ENCODE data around the gene RNASE2.

Gene RNASE2

DNA sequence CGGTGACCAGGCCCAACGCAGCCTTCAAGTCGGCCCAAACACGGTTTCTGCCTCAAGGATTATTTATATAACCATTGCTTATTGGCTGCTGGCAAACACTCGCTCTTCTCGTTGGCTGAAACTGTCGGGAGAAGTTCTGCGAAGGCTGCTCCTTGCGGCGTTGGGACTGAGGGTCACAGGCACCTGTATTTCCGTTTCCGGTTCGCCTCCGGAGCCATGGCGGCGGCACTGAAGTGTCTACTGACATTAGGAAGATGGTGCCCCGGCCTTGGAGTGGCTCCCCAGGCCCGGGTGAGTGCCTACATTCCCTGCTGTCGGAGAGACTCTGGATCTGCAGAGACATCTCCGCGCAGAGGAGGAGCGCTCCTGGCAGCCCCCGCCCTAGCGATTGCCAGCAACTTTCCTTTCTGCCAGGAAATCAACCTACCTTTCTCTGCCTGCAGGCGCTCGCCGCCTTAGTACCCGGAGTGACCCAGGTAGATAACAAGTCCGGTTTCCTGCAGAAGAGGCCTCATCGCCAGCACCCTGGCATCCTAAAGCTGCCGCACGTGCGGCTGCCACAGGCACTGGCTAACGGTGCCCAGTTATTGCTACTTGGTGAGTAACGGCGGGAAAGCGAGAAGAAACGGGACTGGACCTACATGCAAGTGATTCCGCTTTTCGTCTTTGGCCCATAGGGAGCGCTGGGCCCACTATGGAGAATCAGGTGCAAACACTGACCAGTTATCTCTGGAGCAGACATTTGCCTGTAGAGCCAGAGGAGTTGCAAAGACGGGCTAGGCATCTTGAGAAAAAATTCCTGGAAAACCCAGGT lies 34.7 kb downstream of the RNASE2 start, which contains the start of gene METTL17:
Gene METTL17 (plus strand): TSS at position 194 of the 814 bp plus-strand sequence. CDS start 23 bp downstream, at position 217.
- H3K27me3 Mint-ChIP-seq, result no peaks in the 10 kb centered on the region
- peaks cover 32% of the 10 kb centered on the region for H3K36me3 Mint-ChIP-seq
- H3K9me3 Mint-ChIP-seq, result no peaks in the 10 kb centered on the region
- CTCF ChIA-PET, result interaction anchor here (1.4 kb wide), 1 partner anchor 19 kb away, joined by 8 read pairs; no protein-coding TSS in a partner anchor
- peak within 1 kb of the TSS; percentile 90 for H3K4me3 Mint-ChIP-seq
- peak within 1 kb of the TSS; percentile 82 for H3K27ac Mint-ChIP-seq
- peaks cover 41% of the 10 kb centered on the region for H3K4me1 Mint-ChIP-seq
- peak; percentile 93 for DNase-seq

GRCh38 chr14:20996521-20996920 lies 41.2 kb downstream of the RNASE2 start:
- no peak overlapping the region for H3K4me3 Mint-ChIP-seq
- DNase-seq, result no peak
- no peaks in the 10 kb centered on the region for H3K9me3 Mint-ChIP-seq
- no peaks in the 10 kb centered on the region for H3K27me3 Mint-ChIP-seq
- peaks cover 50% of the 10 kb centered on the region for H3K36me3 Mint-ChIP-seq
- no peak overlapping the region for H3K27ac Mint-ChIP-seq
- peaks cover 38% of the 10 kb centered on the region for H3K4me1 Mint-ChIP-seq
- CTCF ChIA-PET, result interaction anchor here (1.2 to 12.8 kb wide), 3 partner anchors 8 to 108 kb away, joined by 3 to 107 read pairs (median 4); no protein-coding TSS in a partner anchor

DNA sequence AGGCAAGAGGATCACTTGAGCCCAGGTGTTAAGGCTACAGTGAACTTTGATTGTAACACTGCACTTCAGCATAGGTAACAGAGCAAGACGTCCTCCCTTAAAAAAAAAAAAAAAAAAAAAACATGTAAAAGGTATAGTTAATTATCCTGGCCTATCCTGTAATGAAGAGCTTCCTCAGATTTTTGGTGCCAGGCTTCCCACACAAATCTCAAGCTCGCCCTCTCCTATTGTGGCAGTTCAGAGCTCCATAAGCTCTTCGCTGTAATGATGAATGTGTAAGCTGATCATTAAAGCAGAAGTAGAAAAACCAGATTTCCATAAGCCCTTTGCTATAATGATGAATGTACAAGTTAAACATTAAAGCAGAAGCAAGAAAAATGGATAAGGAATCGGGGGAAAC lies 41.8 kb downstream of the RNASE2 start:
- Mint-ChIP-seq H3K27me3 (no peaks in the 10 kb centered on the region), H3K27ac (no peak overlapping the region), H3K4me3 (no peak overlapping the region), H3K4me1 (peaks cover 33% of the 10 kb centered on the region), H3K36me3 (peaks cover 45% of the 10 kb centered on the region), H3K9me3 (no peaks in the 10 kb centered on the region)
- CTCF ChIA-PET, result interaction anchor here (1.2 to 12.8 kb wide), 3 partner anchors 9 to 107 kb away, joined by 3 to 107 read pairs (median 4); no protein-coding TSS in a partner anchor
- no peak for DNase-seq

- Mint-ChIP-seq H3K4me1 (peaks cover 31% of the 10 kb centered on the region), H3K9me3 (no peaks in the 10 kb centered on the region), H3K4me3 (no peak overlapping the region), H3K27me3 (no peaks in the 10 kb centered on the region), H3K27ac (no peak overlapping the region), H3K36me3 (peaks cover 43% of the 10 kb centered on the region)
- CTCF ChIA-PET, result interaction anchor here (0.6 to 12.8 kb wide), 5 partner anchors 9 to 107 kb away, joined by 3 to 107 read pairs (median 4); no protein-coding TSS in a partner anchor
- no peak for DNase-seq
Measured at GRCh38 chr14:20997564-20997963, 42.3 kb downstream of the RNASE2 start.

DNA sequence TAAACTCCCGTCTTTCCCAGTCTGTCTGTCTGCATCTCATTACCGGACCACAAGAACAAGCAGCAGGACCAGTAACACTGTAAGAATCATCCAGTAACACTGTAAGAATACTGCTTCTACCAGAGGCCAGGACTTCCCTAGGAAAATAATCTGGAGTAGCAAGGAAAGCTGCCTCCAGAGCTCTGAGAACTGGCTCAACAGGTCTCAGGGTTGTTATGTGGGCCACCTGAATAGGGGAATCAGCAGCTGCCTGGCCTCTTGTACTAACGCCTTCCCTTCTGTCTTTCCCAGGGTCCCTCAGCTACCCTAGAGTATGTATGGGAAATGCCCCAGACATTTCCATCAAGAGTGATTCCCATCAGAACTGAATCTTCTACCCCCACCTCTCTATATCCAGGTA lies 42.9 kb downstream of the RNASE2 start:
- CTCF ChIA-PET, result interaction anchor here (0.6 to 12.8 kb wide), 5 partner anchors 10 to 43 kb away, joined by 3 to 107 read pairs (median 4); no protein-coding TSS in a partner anchor
- Mint-ChIP-seq H3K9me3 (no peaks in the 10 kb centered on the region), H3K27ac (peak overlapping the region; percentile 50), H3K36me3 (peaks cover 37% of the 10 kb centered on the region), H3K4me1 (peaks cover 29% of the 10 kb centered on the region), H3K4me3 (no peak overlapping the region), H3K27me3 (no peaks in the 10 kb centered on the region)
- DNase-seq, result no peak

GRCh38 chr14:20998674-20999366 lies 43.5 kb downstream of the RNASE2 start, which contains the start of gene SLC39A2:
Gene SLC39A2 (plus strand): TSS chr14:20999293. CDS start chr14:20999447, 154 bp downstream.
- Mint-ChIP-seq H3K9me3 (no peaks in the 10 kb centered on the region), H3K27me3 (peaks cover 2% of the 10 kb centered on the region), H3K4me3 (no peak within 1 kb of the TSS), H3K4me1 (peaks cover 28% of the 10 kb centered on the region), H3K36me3 (peaks cover 34% of the 10 kb centered on the region), H3K27ac (peak within 1 kb of the TSS; percentile 50)
- no peak for DNase-seq
- CTCF ChIA-PET, result interaction anchor here (0.9 to 12.8 kb wide), 2 partner anchors 13 to 42 kb away, joined by 3 to 107 read pairs; no protein-coding TSS in a partner anchor

DNA sequence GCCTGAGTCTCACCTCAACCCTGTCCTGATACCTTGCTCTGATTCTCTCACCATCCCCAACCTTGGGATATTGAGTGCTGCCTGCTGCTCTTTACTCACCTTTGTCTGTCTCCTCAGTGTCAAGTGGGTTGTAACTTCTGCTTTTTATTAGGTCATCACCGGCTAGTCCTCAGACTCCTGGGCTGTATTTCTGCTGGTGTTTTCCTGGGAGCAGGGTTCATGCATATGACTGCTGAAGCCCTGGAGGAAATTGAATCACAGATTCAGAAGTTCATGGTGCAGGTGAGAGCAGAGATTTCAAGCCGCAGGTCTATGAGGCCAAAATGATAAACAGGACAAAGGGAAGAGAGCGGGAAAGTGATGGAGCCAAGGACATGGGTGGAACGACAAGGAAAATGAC lies 44.3 kb downstream of the RNASE2 start:
- Mint-ChIP-seq H3K36me3 (peaks cover 28% of the 10 kb centered on the region), H3K9me3 (no peaks in the 10 kb centered on the region), H3K27ac (no peak overlapping the region), H3K4me1 (peaks cover 28% of the 10 kb centered on the region), H3K4me3 (no peak overlapping the region), H3K27me3 (peaks cover 5% of the 10 kb centered on the region)
- no peak for DNase-seq
- CTCF ChIA-PET, result interaction anchor here (12.8 kb wide), 1 partner anchor 12 kb away, joined by 107 read pairs; no protein-coding TSS in a partner anchor

DNA sequence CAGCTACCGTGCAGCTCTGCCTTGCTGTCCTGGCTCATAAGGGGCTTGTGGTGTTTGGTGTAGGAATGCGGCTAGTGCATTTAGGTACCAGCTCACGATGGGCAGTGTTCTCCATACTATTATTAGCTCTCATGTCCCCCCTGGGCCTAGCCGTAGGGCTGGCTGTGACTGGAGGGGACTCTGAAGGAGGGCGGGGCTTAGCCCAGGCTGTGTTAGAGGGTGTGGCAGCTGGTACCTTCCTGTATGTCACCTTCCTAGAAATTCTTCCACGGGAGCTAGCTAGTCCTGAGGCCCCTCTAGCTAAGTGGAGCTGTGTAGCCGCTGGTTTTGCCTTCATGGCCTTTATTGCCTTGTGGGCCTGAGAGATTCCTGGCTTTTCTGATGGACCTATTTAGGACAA lies 45.9 kb downstream of the RNASE2 start:
- CTCF ChIA-PET, result interaction anchor here (12.8 kb wide), 1 partner anchor 11 kb away, joined by 107 read pairs; no protein-coding TSS in a partner anchor
- H3K4me1 Mint-ChIP-seq, result peaks cover 27% of the 10 kb centered on the region
- H3K27ac Mint-ChIP-seq, result no peak overlapping the region
- peaks cover 12% of the 10 kb centered on the region for H3K36me3 Mint-ChIP-seq
- H3K4me3 Mint-ChIP-seq, result no peak overlapping the region
- no peak for DNase-seq
- no peaks in the 10 kb centered on the region for H3K9me3 Mint-ChIP-seq
- peaks cover 5% of the 10 kb centered on the region for H3K27me3 Mint-ChIP-seq

DNA sequence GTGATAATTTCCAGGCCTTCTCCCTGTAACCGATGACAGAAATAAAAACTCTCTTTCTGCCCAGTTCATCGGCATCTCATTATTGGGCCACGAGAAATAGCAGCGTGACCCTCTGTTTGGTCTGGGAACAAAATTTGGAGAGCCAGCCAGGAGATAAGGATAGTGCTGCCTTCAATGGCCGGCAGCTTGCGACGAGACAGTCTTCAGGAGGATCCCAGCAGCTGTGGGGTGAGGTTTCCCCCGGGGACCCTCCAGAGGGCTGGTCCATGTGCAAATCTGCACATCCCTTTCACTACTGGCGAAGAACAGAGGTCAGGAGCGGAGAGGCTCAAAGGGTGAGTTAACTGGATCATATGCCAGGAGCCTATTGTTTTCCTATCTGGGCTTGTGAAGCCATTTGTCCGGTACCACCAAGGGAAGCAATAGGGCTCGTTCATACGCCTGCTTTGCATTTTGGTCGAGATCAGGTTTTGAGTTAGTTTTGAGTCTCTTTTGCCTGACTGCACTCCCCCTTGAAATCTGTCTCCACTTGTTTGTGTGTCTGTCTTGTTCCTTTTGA lies 48.6 kb downstream of the RNASE2 start:
- Mint-ChIP-seq H3K9me3 (no peaks in the 10 kb centered on the region), H3K4me1 (peaks cover 6% of the 10 kb centered on the region), H3K27me3 (peaks cover 10% of the 10 kb centered on the region), H3K36me3 (no peaks in the 10 kb centered on the region), H3K27ac (no peak overlapping the region), H3K4me3 (no peak overlapping the region)
- no peak for DNase-seq
- CTCF ChIA-PET, result interaction anchor here (1.1 to 12.8 kb wide), 2 partner anchors 8 to 21 kb away, joined by 3 to 107 read pairs; no protein-coding TSS in a partner anchor
